ENCODE data around the gene ARSG. TPM values are rescaled to one million over a fixed set of nuclear protein-coding genes. Genes with fewer than 3 reads are reported as not detected.

ARSG gene
- total RNA-seq, 1 donor from 2014 or later, result 6.2 TPM

GRCh38 chr17:68289936-68290267 is 1.4 kb upstream of the ARSG start:
- DNase-seq (ENCODE audit: low read depth, low spot score), result no peak
- peaks cover 30% of the 10 kb centered on the region for H3K4me1 Mint-ChIP-seq
- H3K36me3 Mint-ChIP-seq (ENCODE audit: low read depth), result no peaks in the 10 kb centered on the region
- H3K4me3 Mint-ChIP-seq, result peak overlapping the region; percentile 24
- no peak overlapping the region for H3K27ac Mint-ChIP-seq (ENCODE audit: unreplicated experiment)
- TF ChIP-seq CTCF (conservative IDR thresholded peaks at IDR 0.05), result no peak
- no peaks in the 10 kb centered on the region for H3K9me3 Mint-ChIP-seq
- H3K27me3 Mint-ChIP-seq (ENCODE audit: low read depth), result peaks cover 50% of the 10 kb centered on the region

- peaks cover 32% of the 10 kb centered on the region for H3K4me1 Mint-ChIP-seq
- H3K4me3 Mint-ChIP-seq, result peak overlapping the region; percentile 88
- no peaks in the 10 kb centered on the region for H3K36me3 Mint-ChIP-seq (ENCODE audit: low read depth)
- H3K27ac Mint-ChIP-seq (ENCODE audit: unreplicated experiment), result no peak overlapping the region
- no peak for DNase-seq (ENCODE audit: low read depth, low spot score)
- H3K9me3 Mint-ChIP-seq, result no peaks in the 10 kb centered on the region
- H3K27me3 Mint-ChIP-seq (ENCODE audit: low read depth), result peaks cover 50% of the 10 kb centered on the region
- TF ChIP-seq CTCF (conservative IDR thresholded peaks at IDR 0.05), result no peak
Observed at GRCh38 chr17:68290268-68290954, 884 bp upstream of the ARSG start.

GRCh38 chr17:68291836-68292688 is 767 bp downstream of the ARSG start:
- Mint-ChIP-seq H3K4me1 (peaks cover 32% of the 10 kb centered on the region), H3K27me3 (ENCODE audit: low read depth) (peaks cover 50% of the 10 kb centered on the region), H3K36me3 (ENCODE audit: low read depth) (no peaks in the 10 kb centered on the region), H3K27ac (ENCODE audit: unreplicated experiment) (no peak overlapping the region), H3K4me3 (peak overlapping the region; percentile 91), H3K9me3 (no peaks in the 10 kb centered on the region)
- DNase-seq (ENCODE audit: low read depth, low spot score), result peak; percentile 45
- TF ChIP-seq CTCF (conservative IDR thresholded peaks at IDR 0.05), result peak; percentile 43

GRCh38 chr17:68292689-68293040 is 1.4 kb downstream of the ARSG start:
- Mint-ChIP-seq H3K27ac (ENCODE audit: unreplicated experiment) (no peak overlapping the region), H3K36me3 (ENCODE audit: low read depth) (no peaks in the 10 kb centered on the region), H3K9me3 (no peaks in the 10 kb centered on the region), H3K27me3 (ENCODE audit: low read depth) (peaks cover 45% of the 10 kb centered on the region), H3K4me3 (peak overlapping the region; percentile 91), H3K4me1 (peaks cover 32% of the 10 kb centered on the region)
- DNase-seq (ENCODE audit: low read depth, low spot score), result no peak
- no peak for TF ChIP-seq CTCF (conservative IDR thresholded peaks at IDR 0.05)

GRCh38 chr17:68293490-68294195 is 2.3 kb downstream of the ARSG start:
- no peak for TF ChIP-seq CTCF (conservative IDR thresholded peaks at IDR 0.05)
- Mint-ChIP-seq H3K4me3 (peak overlapping the region; percentile 80), H3K4me1 (peaks cover 32% of the 10 kb centered on the region), H3K9me3 (no peaks in the 10 kb centered on the region), H3K36me3 (ENCODE audit: low read depth) (no peaks in the 10 kb centered on the region), H3K27me3 (ENCODE audit: low read depth) (peaks cover 39% of the 10 kb centered on the region), H3K27ac (ENCODE audit: unreplicated experiment) (peak overlapping the region; percentile 82)
- DNase-seq (ENCODE audit: low read depth, low spot score), result no peak

Data from neural crest cell (in vitro differentiated cells).